ENCODE results near the gene SRRT. TPM values are rescaled to one million over a fixed set of nuclear protein-coding genes. Genes with fewer than 3 reads are reported as not detected.
"Not testable (repeated sequence)": the region's sequence is repeated elsewhere in the genome, so short reads cannot be mapped to it uniquely, and the experiment has no call there.

Gene SRRT
- total and polyA plus RNA-seq, 2 donors = 31.2 to 69.9 TPM

- 71% methylated on average over 13 of the region's 13 CpGs for WGBS
- no peak for DNase-seq (ENCODE audit: extremely low spot score)
- H3K4me3 ChIP-seq (ENCODE audit: low read depth, low read length) = no peak overlapping the region
- H3K4me1 ChIP-seq (ENCODE audit: insufficient read depth) = peaks cover 1% of the 10 kb centered on the region
- no peaks in the 10 kb centered on the region for H3K36me3 ChIP-seq (ENCODE audit: insufficient read depth)
- no peak overlapping the region for H3K27ac ChIP-seq (ENCODE audit: low read depth)
These were observed 23.0 kb downstream of the SRRT start for GRCh38 chr7:100897772-100898454.

- DNase-seq (ENCODE audit: extremely low spot score) = no peak
- Histone ChIP-seq H3K27ac (ENCODE audit: low read depth) (no peak overlapping the region), H3K36me3 (ENCODE audit: insufficient read depth) (no peaks in the 10 kb centered on the region), H3K4me1 (ENCODE audit: insufficient read depth) (peaks cover 1% of the 10 kb centered on the region), H3K4me3 (ENCODE audit: low read depth, low read length) (no peak overlapping the region)
- 94% methylated on average over 5 of the region's 5 CpGs for WGBS
These were observed 24.5 kb downstream of the SRRT start for GRCh38 chr7:100899432-100899831.

GRCh38 chr7:100900978-100901377 is 26.1 kb downstream of the SRRT start:
- 88% methylated on average over 2 of the region's 2 CpGs for WGBS
- peaks cover 1% of the 10 kb centered on the region for H3K4me1 ChIP-seq (ENCODE audit: insufficient read depth)
- H3K4me3 ChIP-seq (ENCODE audit: low read depth, low read length) = no peak overlapping the region
- no peak overlapping the region for H3K27ac ChIP-seq (ENCODE audit: low read depth)
- DNase-seq (ENCODE audit: extremely low spot score) = no peak
- H3K36me3 ChIP-seq (ENCODE audit: insufficient read depth) = no peaks in the 10 kb centered on the region

- Histone ChIP-seq H3K4me3 (ENCODE audit: low read depth, low read length) (no peak overlapping the region), H3K36me3 (ENCODE audit: insufficient read depth) (no peaks in the 10 kb centered on the region), H3K27ac (ENCODE audit: low read depth) (no peak overlapping the region), H3K4me1 (ENCODE audit: insufficient read depth) (no peaks in the 10 kb centered on the region)
- no peak for DNase-seq (ENCODE audit: extremely low spot score)
- WGBS = 65% methylated on average over 5 of the region's 5 CpGs
These were observed 27.0 kb downstream of the SRRT start for GRCh38 chr7:100901921-100902332.

GRCh38 chr7:100902638-100903037 is 27.7 kb downstream of the SRRT start:
- no peak for DNase-seq (ENCODE audit: extremely low spot score)
- Histone ChIP-seq H3K27ac (ENCODE audit: low read depth) (no peak overlapping the region), H3K36me3 (ENCODE audit: insufficient read depth) (no peaks in the 10 kb centered on the region), H3K4me1 (ENCODE audit: insufficient read depth) (no peaks in the 10 kb centered on the region), H3K4me3 (ENCODE audit: low read depth, low read length) (no peak overlapping the region)
- WGBS = 82% methylated on average over 7 of the region's 7 CpGs

GRCh38 chr7:100908512-100908911 is 33.6 kb downstream of the SRRT start:
- Histone ChIP-seq H3K27ac (ENCODE audit: low read depth) (no peak overlapping the region), H3K4me1 (ENCODE audit: insufficient read depth) (no peaks in the 10 kb centered on the region), H3K36me3 (ENCODE audit: insufficient read depth) (no peaks in the 10 kb centered on the region), H3K4me3 (ENCODE audit: low read depth, low read length) (no peak overlapping the region)
- 92% methylated on average over 5 of the region's 5 CpGs for WGBS
- no peak for DNase-seq (ENCODE audit: extremely low spot score)

GRCh38 chr7:100910443-100910842 is 35.5 kb downstream of the SRRT start:
- 81% methylated on average over 7 of the region's 7 CpGs for WGBS
- not testable (repeated sequence) for H3K4me1 ChIP-seq (ENCODE audit: insufficient read depth); H3K27ac ChIP-seq (ENCODE audit: low read depth); DNase-seq (ENCODE audit: extremely low spot score); H3K4me3 ChIP-seq (ENCODE audit: low read depth, low read length); H3K36me3 ChIP-seq (ENCODE audit: insufficient read depth)

- DNase-seq (ENCODE audit: extremely low spot score) = no peak
- Histone ChIP-seq H3K4me1 (ENCODE audit: insufficient read depth) (no peaks in the 10 kb centered on the region), H3K36me3 (ENCODE audit: insufficient read depth) (no peaks in the 10 kb centered on the region), H3K27ac (ENCODE audit: low read depth) (no peak overlapping the region), H3K4me3 (ENCODE audit: low read depth, low read length) (no peak overlapping the region)
- WGBS = 80% methylated on average over 3 of the region's 3 CpGs
These were observed 36.6 kb downstream of the SRRT start for GRCh38 chr7:100911484-100911883.

- H3K4me3 ChIP-seq (ENCODE audit: low read depth, low read length) = no peak overlapping the region
- no peak for DNase-seq (ENCODE audit: extremely low spot score)
- WGBS = 81% methylated on average over 15 of the region's 15 CpGs
- H3K4me1 ChIP-seq (ENCODE audit: insufficient read depth) = no peaks in the 10 kb centered on the region
- H3K36me3 ChIP-seq (ENCODE audit: insufficient read depth) = no peaks in the 10 kb centered on the region
- H3K27ac ChIP-seq (ENCODE audit: low read depth) = no peak overlapping the region
These were observed 39.4 kb downstream of the SRRT start for GRCh38 chr7:100914208-100914878.

GRCh38 chr7:100914879-100915447 is 40.1 kb downstream of the SRRT start:
- H3K4me3 ChIP-seq (ENCODE audit: low read depth, low read length) = no peak overlapping the region
- DNase-seq (ENCODE audit: extremely low spot score) = no peak
- no peak overlapping the region for H3K27ac ChIP-seq (ENCODE audit: low read depth)
- WGBS = 83% methylated on average over 8 of the region's 8 CpGs
- no peaks in the 10 kb centered on the region for H3K36me3 ChIP-seq (ENCODE audit: insufficient read depth)
- H3K4me1 ChIP-seq (ENCODE audit: insufficient read depth) = no peaks in the 10 kb centered on the region

GRCh38 chr7:100919335-100919734 is 44.4 kb downstream of the SRRT start:
- H3K27ac ChIP-seq (ENCODE audit: low read depth); DNase-seq (ENCODE audit: extremely low spot score): not testable (repeated sequence)
- WGBS = 83% methylated on average over 5 of the region's 5 CpGs

GRCh38 chr7:100919779-100920437 is 45.0 kb downstream of the SRRT start:
- H3K4me1 ChIP-seq (ENCODE audit: insufficient read depth); H3K36me3 ChIP-seq (ENCODE audit: insufficient read depth); H3K27ac ChIP-seq (ENCODE audit: low read depth); DNase-seq (ENCODE audit: extremely low spot score); H3K4me3 ChIP-seq (ENCODE audit: low read depth, low read length): not testable (repeated sequence)
- WGBS = 73% methylated on average over 9 of the region's 9 CpGs

More at GRCh38 chr7:100919335-100919734, 44.4 kb downstream of the SRRT start:
- H3K4me1 ChIP-seq (ENCODE audit: insufficient read depth); H3K4me3 ChIP-seq (ENCODE audit: low read depth, low read length); H3K36me3 ChIP-seq (ENCODE audit: insufficient read depth): not testable (repeated sequence)

GRCh38 chr7:100921039-100921438 is 46.1 kb downstream of the SRRT start:
- Histone ChIP-seq H3K4me3 (ENCODE audit: low read depth, low read length) (no peak overlapping the region), H3K36me3 (ENCODE audit: insufficient read depth) (no peaks in the 10 kb centered on the region), H3K4me1 (ENCODE audit: insufficient read depth) (no peaks in the 10 kb centered on the region), H3K27ac (ENCODE audit: low read depth) (no peak overlapping the region)
- no peak for DNase-seq (ENCODE audit: extremely low spot score)

GRCh38 chr7:100923616-100924015 is 48.7 kb downstream of the SRRT start:
- H3K36me3 ChIP-seq (ENCODE audit: insufficient read depth); DNase-seq (ENCODE audit: extremely low spot score); H3K27ac ChIP-seq (ENCODE audit: low read depth); H3K4me1 ChIP-seq (ENCODE audit: insufficient read depth); H3K4me3 ChIP-seq (ENCODE audit: low read depth, low read length): not testable (repeated sequence)
- WGBS = 35% methylated on average over 4 of the region's 4 CpGs
